NAMALWA (cell line): Measurements from ENCODE around the gene CST2.
A peak's percentile ranks its signal among the peaks of the same experiment; 100 is the strongest.
"Not testable (repeated sequence)": the region's sequence is repeated elsewhere in the genome, so short reads cannot be mapped to it uniquely, and the experiment has no call there.

Experiments
- DNase-seq: peaks from one replicate; pipeline ENCODE4 v3.0.0-alpha.2; 2015; ENCODE audit warnings: low spot score

The CST2 gene

GRCh38 chr20:23800865-23801264 is 25.7 kb downstream of the CST2 start:
- no peak for DNase-seq

- DNase-seq: peak; percentile 32
Measured at GRCh38 chr20:23799216-23799847, 27.2 kb downstream of the CST2 start.

GRCh38 chr20:23795526-23795925 is 31.0 kb downstream of the CST2 start:
- no peak for DNase-seq

- DNase-seq: no peak
Measured at GRCh38 chr20:23794841-23795240, 31.7 kb downstream of the CST2 start.

- DNase-seq: no peak
Measured at GRCh38 chr20:23794065-23794464, 32.5 kb downstream of the CST2 start.

DNA sequence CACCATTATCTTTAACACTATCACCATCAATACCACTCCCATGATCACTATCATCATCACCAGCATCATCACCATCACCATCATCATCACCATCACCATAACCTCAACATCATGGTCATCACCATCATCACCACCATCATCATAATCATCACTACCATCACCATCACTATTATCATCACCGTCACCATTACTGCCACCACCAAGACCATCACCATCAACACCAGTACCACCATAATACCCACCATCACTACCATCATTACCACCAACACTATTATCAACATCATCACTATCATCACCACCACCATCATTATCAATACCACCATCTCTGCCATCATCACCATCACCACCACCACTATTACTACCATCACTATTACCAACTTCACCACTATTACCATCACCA is 43.1 kb downstream of the CST2 start:
- DNase-seq: no peak

DNA sequence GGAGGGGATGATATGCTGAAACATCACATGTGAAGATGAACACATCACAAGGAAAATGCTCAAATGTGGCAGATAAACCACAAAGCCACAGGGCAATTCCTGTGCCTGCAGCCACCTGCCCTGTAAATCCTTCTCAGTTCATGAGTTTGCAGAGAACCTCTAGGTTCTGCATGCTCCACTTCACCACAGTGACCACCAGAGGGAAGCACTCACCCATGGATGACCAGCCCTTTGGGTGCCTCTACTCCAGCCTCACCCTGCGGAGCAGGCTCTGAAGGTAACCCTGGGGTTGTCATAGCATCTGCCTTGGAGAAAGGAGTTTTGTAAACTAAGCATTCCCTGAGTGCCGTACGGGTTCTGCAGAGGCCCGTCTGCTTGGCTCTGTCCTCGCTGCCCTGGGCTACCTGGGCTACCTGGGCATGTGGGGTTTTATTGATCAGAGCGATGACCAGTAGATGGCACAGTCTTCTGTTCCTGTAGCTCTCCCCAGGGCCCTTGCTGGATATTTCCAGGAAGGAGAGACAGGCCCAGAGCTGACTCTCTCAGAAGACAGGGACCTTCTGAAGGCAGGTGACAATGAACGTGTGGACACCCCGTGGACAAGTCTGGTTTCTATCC is 44.1 kb downstream of the CST2 start:
- peak; percentile 34 for DNase-seq

- DNase-seq: not testable (repeated sequence)
Measured at GRCh38 chr20:23778676-23779075, 47.9 kb downstream of the CST2 start.

DNA sequence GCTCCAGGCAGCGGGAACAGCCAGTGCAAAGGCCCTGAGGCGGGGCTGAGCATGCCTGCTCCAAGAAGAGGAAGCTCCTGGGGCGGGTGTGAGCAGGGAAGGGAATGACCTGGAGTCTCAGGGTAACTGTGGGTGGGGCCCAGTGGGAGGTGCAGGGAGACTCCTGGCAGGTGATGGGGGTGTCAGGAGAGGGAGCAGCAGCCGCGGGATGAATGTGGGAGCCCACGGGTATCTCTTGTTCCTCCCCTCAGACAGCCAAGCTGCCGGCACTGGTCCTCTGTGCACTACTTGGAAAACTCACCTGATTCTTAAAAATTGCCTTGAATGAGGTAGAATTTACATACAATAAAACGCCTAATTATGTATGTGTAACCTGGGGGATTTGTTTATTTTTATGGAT is 49.1 kb downstream of the CST2 start:
- DNase-seq: not testable (repeated sequence)

- DNase-seq: no peak
Measured at GRCh38 chr20:23776067-23776771, 50.3 kb downstream of the CST2 start.

GRCh38 chr20:23774081-23774480 is 52.4 kb downstream of the CST2 start:
- no peak for DNase-seq
